ENCODE results near the gene COL4A4. TPM values are rescaled to one million over a fixed set of nuclear protein-coding genes. Genes with fewer than 3 reads are reported as not detected.

COL4A4 gene
- total and polyA plus RNA-seq, 2 donors (not counting 1 experiment from before 2014, with no cell fraction given), result 6.2 to 30.2 TPM

- Histone ChIP-seq H3K9ac (ENCODE audit: low read length) (no peak overlapping the region), H3K36me3 (replicated peaks in 1 of 2; ENCODE audit: control extremely low read depth in 1 of 2, control insufficient read depth in 1 of 2, extremely low read depth in 1 of 2, insufficient read depth in 2 of 2, low read length in 1 of 2) (no peaks in the 10 kb centered on the region), H3K4me2 (replicated peaks; ENCODE audit: low read depth, low read length, poor library complexity, severe bottlenecking) (no peak overlapping the region), H3K27ac (ENCODE audit: low read length in 2 of 2) (no peak overlapping the region), H3K27me3 (replicated peaks in 1 of 4; ENCODE audit: control extremely low read depth in 1 of 4, control insufficient read depth in 3 of 4, insufficient read depth in 4 of 4, low read length in 3 of 4) (no peaks in the 10 kb centered on the region), H2AFZ (ENCODE audit: insufficient read depth, low read depth, low read length, poor library complexity, severe bottlenecking) (no peak overlapping the region), H3K4me3 (ENCODE audit: control extremely low read depth in 1 of 5, extremely low read depth in 1 of 5, insufficient read depth in 1 of 5, low read depth in 2 of 5, low read length in 4 of 5) (no peak overlapping the region), H4K20me1 (ENCODE audit: control insufficient read depth, insufficient read depth, low read length, poor library complexity, severe bottlenecking) (no peaks in the 10 kb centered on the region), H3K4me1 (ENCODE audit: control insufficient read depth in 2 of 2, insufficient read depth in 2 of 2, low read length in 2 of 2) (no peaks in the 10 kb centered on the region), H3K79me2 (ENCODE audit: control insufficient read depth, insufficient read depth, low read length) (no peaks in the 10 kb centered on the region), H3K9me3 (ENCODE audit: control extremely low read depth in 1 of 3, control insufficient read depth in 2 of 3, insufficient read depth in 1 of 3, low read length in 2 of 3) (no peaks in the 10 kb centered on the region)
- H3K27ac Mint-ChIP-seq, result no peak overlapping the region
- POLR2A ChIA-PET, result no interaction called here
- no peaks in the 10 kb centered on the region for H3K9me3 Mint-ChIP-seq (ENCODE audit: insufficient read depth)
- CTCF ChIA-PET, result interaction anchor here (1.8 kb wide), 1 partner anchor 40 kb away, joined by 4 read pairs; no protein-coding TSS in a partner anchor
- WGBS (ENCODE audit: insufficient coverage), result 83% methylated on average over 2 of the region's 3 CpGs
- TF ChIP-seq EZH2 (IDR thresholded peaks at IDR 0.05; ENCODE audit: borderline replicate concordance, insufficient read depth, low read depth, low read length, poor library complexity, severe bottlenecking) (no peak), CTCF (IDR thresholded peaks at IDR 0.05) (no peak)
- H3K4me3 Mint-ChIP-seq, result no peak overlapping the region
- H3K27me3 Mint-ChIP-seq, result no peaks in the 10 kb centered on the region
- no peaks in the 10 kb centered on the region for H3K4me1 Mint-ChIP-seq
- DNase-seq, result no peak
- ATAC-seq (ENCODE audit: low read depth), result no peak
- intact Hi-C loops (cut with micrococcal nuclease), result no loop called here
Measured at GRCh38 chr2:227198866-227199265, 34.9 kb upstream of the COL4A4 start.

- Mint-ChIP-seq H3K4me3 (no peak overlapping the region), H3K9me3 (ENCODE audit: insufficient read depth) (no peaks in the 10 kb centered on the region), H3K27ac (no peak overlapping the region), H3K27me3 (no peaks in the 10 kb centered on the region), H3K4me1 (peaks cover 5% of the 10 kb centered on the region)
- CTCF ChIA-PET, result no interaction called here
- POLR2A ChIA-PET, result no interaction called here
- Histone ChIP-seq H3K4me2 (replicated peaks; ENCODE audit: low read depth, low read length, poor library complexity, severe bottlenecking) (no peak overlapping the region), H3K4me3 (ENCODE audit: control extremely low read depth in 1 of 5, extremely low read depth in 1 of 5, insufficient read depth in 1 of 5, low read depth in 2 of 5, low read length in 4 of 5) (no peak overlapping the region), H2AFZ (ENCODE audit: insufficient read depth, low read depth, low read length, poor library complexity, severe bottlenecking) (no peak overlapping the region), H3K27me3 (replicated peaks in 1 of 4; ENCODE audit: control extremely low read depth in 1 of 4, control insufficient read depth in 3 of 4, insufficient read depth in 4 of 4, low read length in 3 of 4) (no peaks in the 10 kb centered on the region), H3K9ac (ENCODE audit: low read length) (no peak overlapping the region), H3K36me3 (replicated peaks in 1 of 2; ENCODE audit: control extremely low read depth in 1 of 2, control insufficient read depth in 1 of 2, extremely low read depth in 1 of 2, insufficient read depth in 2 of 2, low read length in 1 of 2) (no peaks in the 10 kb centered on the region), H3K27ac (ENCODE audit: low read length in 2 of 2) (no peak overlapping the region), H3K9me3 (ENCODE audit: control extremely low read depth in 1 of 3, control insufficient read depth in 2 of 3, insufficient read depth in 1 of 3, low read length in 2 of 3) (no peaks in the 10 kb centered on the region), H4K20me1 (ENCODE audit: control insufficient read depth, insufficient read depth, low read length, poor library complexity, severe bottlenecking) (no peaks in the 10 kb centered on the region), H3K4me1 (ENCODE audit: control insufficient read depth in 2 of 2, insufficient read depth in 2 of 2, low read length in 2 of 2) (no peaks in the 10 kb centered on the region), H3K79me2 (ENCODE audit: control insufficient read depth, insufficient read depth, low read length) (no peaks in the 10 kb centered on the region)
- intact Hi-C loops (cut with micrococcal nuclease), result no loop called here
- WGBS (ENCODE audit: insufficient coverage), result 78% methylated on average over 1 of the region's 2 CpGs
- TF ChIP-seq CTCF (IDR thresholded peaks at IDR 0.05) (no peak), EZH2 (IDR thresholded peaks at IDR 0.05; ENCODE audit: borderline replicate concordance, insufficient read depth, low read depth, low read length, poor library complexity, severe bottlenecking) (no peak)
- no peak for DNase-seq
- no peak for ATAC-seq (ENCODE audit: low read depth)
Measured at GRCh38 chr2:227194219-227194618, 30.2 kb upstream of the COL4A4 start.

All from B cell (primary cell).